Measurements from ENCODE around the gene OR6X1. TPM values are rescaled to one million over a fixed set of nuclear protein-coding genes. Genes with fewer than 3 reads are reported as not detected.

The OR6X1 gene
- total RNA-seq, 1 experiment from 2014 or later: not detected

- H3K4me3 Mint-ChIP-seq (ENCODE audit: low read depth, unreplicated experiment): no peak overlapping the region
- BruUV-seq (replicated peaks): no TSS peak
- no peaks in the 10 kb centered on the region for H3K9me3 Mint-ChIP-seq (ENCODE audit: low read depth, unreplicated experiment)
- no peaks in the 10 kb centered on the region for H3K36me3 Mint-ChIP-seq (ENCODE audit: insufficient read depth, unreplicated experiment)
- intact Hi-C loops (cut with micrococcal nuclease; ENCODE audit: unreplicated experiment): no loop called here
- TF ChIP-seq CTCF (IDR thresholded peaks at IDR 0.05; ENCODE audit: unreplicated experiment): no peak
- no peaks in the 10 kb centered on the region for H3K4me1 Mint-ChIP-seq (ENCODE audit: low read depth, unreplicated experiment)
- no peaks in the 10 kb centered on the region for H3K27me3 Mint-ChIP-seq (ENCODE audit: unreplicated experiment)
- CTCF ChIA-PET: no interaction called here
- no peak overlapping the region for H3K27ac Mint-ChIP-seq (ENCODE audit: unreplicated experiment)
- DNase-seq: no peak
Observed at GRCh38 chr11:123798513-123799252, 44.4 kb upstream of the OR6X1 start.

GRCh38 chr11:123798079-123798478 lies 43.8 kb upstream of the OR6X1 start:
- TF ChIP-seq CTCF (IDR thresholded peaks at IDR 0.05; ENCODE audit: unreplicated experiment): no peak
- DNase-seq: no peak
- H3K4me3 Mint-ChIP-seq (ENCODE audit: low read depth, unreplicated experiment): no peak overlapping the region
- H3K4me1 Mint-ChIP-seq (ENCODE audit: low read depth, unreplicated experiment): no peaks in the 10 kb centered on the region
- intact Hi-C loops (cut with micrococcal nuclease; ENCODE audit: unreplicated experiment): no loop called here
- CTCF ChIA-PET: no interaction called here
- H3K9me3 Mint-ChIP-seq (ENCODE audit: low read depth, unreplicated experiment): no peaks in the 10 kb centered on the region
- H3K27ac Mint-ChIP-seq (ENCODE audit: unreplicated experiment): no peak overlapping the region
- no peaks in the 10 kb centered on the region for H3K36me3 Mint-ChIP-seq (ENCODE audit: insufficient read depth, unreplicated experiment)
- BruUV-seq (replicated peaks): no TSS peak
- H3K27me3 Mint-ChIP-seq (ENCODE audit: unreplicated experiment): no peaks in the 10 kb centered on the region

- H3K4me3 Mint-ChIP-seq (ENCODE audit: low read depth, unreplicated experiment): no peak overlapping the region
- no peak for DNase-seq
- H3K4me1 Mint-ChIP-seq (ENCODE audit: low read depth, unreplicated experiment): no peaks in the 10 kb centered on the region
Observed at GRCh38 chr11:123797541-123797940, 43.2 kb upstream of the OR6X1 start.

GRCh38 chr11:123797114-123797513 lies 42.8 kb upstream of the OR6X1 start:
- TF ChIP-seq CTCF (IDR thresholded peaks at IDR 0.05; ENCODE audit: unreplicated experiment): no peak
- H3K4me3 Mint-ChIP-seq (ENCODE audit: low read depth, unreplicated experiment): no peak overlapping the region
- no peaks in the 10 kb centered on the region for H3K36me3 Mint-ChIP-seq (ENCODE audit: insufficient read depth, unreplicated experiment)
- H3K27me3 Mint-ChIP-seq (ENCODE audit: unreplicated experiment): no peaks in the 10 kb centered on the region
- H3K4me1 Mint-ChIP-seq (ENCODE audit: low read depth, unreplicated experiment): no peaks in the 10 kb centered on the region
- intact Hi-C loops (cut with micrococcal nuclease; ENCODE audit: unreplicated experiment): no loop called here
- no peaks in the 10 kb centered on the region for H3K9me3 Mint-ChIP-seq (ENCODE audit: low read depth, unreplicated experiment)
- CTCF ChIA-PET: no interaction called here
- no peak overlapping the region for H3K27ac Mint-ChIP-seq (ENCODE audit: unreplicated experiment)
- no TSS peak for BruUV-seq (replicated peaks)
- no peak for DNase-seq

More at GRCh38 chr11:123797541-123797940, 43.2 kb upstream of the OR6X1 start:
- Mint-ChIP-seq H3K27ac (ENCODE audit: unreplicated experiment) (no peak overlapping the region), H3K9me3 (ENCODE audit: low read depth, unreplicated experiment) (no peaks in the 10 kb centered on the region), H3K27me3 (ENCODE audit: unreplicated experiment) (no peaks in the 10 kb centered on the region), H3K36me3 (ENCODE audit: insufficient read depth, unreplicated experiment) (no peaks in the 10 kb centered on the region)
- intact Hi-C loops (cut with micrococcal nuclease; ENCODE audit: unreplicated experiment): no loop called here
- no peak for TF ChIP-seq CTCF (IDR thresholded peaks at IDR 0.05; ENCODE audit: unreplicated experiment)
- BruUV-seq (replicated peaks): no TSS peak
- CTCF ChIA-PET: no interaction called here

All from Calu3 (cell line).